GM12878 (cell line): Measurements from ENCODE around the gene SEC61A1. TPM values are rescaled to one million over a fixed set of nuclear protein-coding genes. Genes with fewer than 3 reads are reported as not detected.
A peak's percentile ranks its signal among the peaks of the same experiment; 100 is the strongest.

ENCODE experiments used
- ATAC-seq: fragments of 200-7000 bp; cut with Tn5 transposase; 3 replicates; pipeline ENCODE4 v1.9.1; 2020; ENCODE audit warnings: mild to moderate bottlenecking, moderate library complexity
- BruUV-seq: library from RNA; stranded (reverse); fragments of 400-500 nt; replicated peaks from 2 replicates; lab custom pipeline; 2021; lab: Mats Ljungman, UMichigan
- CTCF ChIA-PET: fragments of 300-600 bp; sonication (Branson Sonifier 250); formaldehyde crosslinking; extraction: SDS; loops from one replicate; lab custom pipeline; 2021; ENCODE audit warnings: inconsistent platforms; lab: Yijun Ruan, JAX
- POLR2A ChIA-PET: fragments of 350-600 bp; formaldehyde crosslinking; extraction: SDS; loops from one replicate; lab custom pipeline; 2021; ENCODE audit warnings: inconsistent platforms; lab: Charles Lee
- RAD21 ChIA-PET: fragments of 300-600 bp; sonication (Branson Sonifier 250); formaldehyde crosslinking; loops from one replicate; lab custom pipeline; 2023; ENCODE audit warnings: antibody characterized with exemption; ENCODE audit not compliant: unreplicated experiment; lab: Charles Lee
- SMC1A ChIA-PET: fragments of 300-600 bp; sonication (Branson Sonifier 250); formaldehyde crosslinking; loops from one replicate; lab custom pipeline; 2023; ENCODE audit not compliant: unreplicated experiment, uncharacterized antibody; lab: Charles Lee
- DNase-seq: peaks from one replicate; pipeline ENCODE4 v3.0.0-alpha.2; 2011; ENCODE audit warnings: low read depth, low spot score
- FAIRE-seq: peaks from 3 replicates; lab custom pipeline; 2011; peaks lifted over from hg19 to GRCh38; lab: Jason Lieb, UNC
- H2AFZ ChIP-seq: 2 replicates; pipeline ENCODE4 v1.6.0; 2011; ENCODE audit warnings: low read depth, low read length, control low read depth; ENCODE audit not compliant: control insufficient read depth
- H3K27ac ChIP-seq: 2 replicates; pipeline ENCODE4 v1.5.1; 2011; ENCODE audit warnings: control low read depth; ENCODE audit not compliant: control insufficient read depth, insufficient read depth
- H3K27me3 ChIP-seq, 2 experiments: replicated peaks in 1 of 2; 2 replicates each; pipeline versions ENCODE4 v1.6.0 to v1.6.1; 2011; ENCODE audit warnings: low read length in 1 of 2; ENCODE audit not compliant: control insufficient read depth in 2 of 2, insufficient read depth in 2 of 2
- H3K36me3 ChIP-seq, 2 experiments: 2 replicates each; pipeline ENCODE4 v1.5.1; 2011; ENCODE audit warnings: low read length in 1 of 2; ENCODE audit not compliant: control insufficient read depth in 2 of 2, insufficient read depth in 2 of 2
- H3K4me1 ChIP-seq: 2 replicates; pipeline ENCODE4 v1.6.1; 2011; ENCODE audit warnings: mild to moderate bottlenecking, low read length, moderate library complexity, mixed read lengths; ENCODE audit not compliant: control insufficient read depth, insufficient read depth
- H3K4me2 ChIP-seq: 2 replicates; pipeline ENCODE4 v1.6.0; 2011; ENCODE audit warnings: control low read depth; ENCODE audit not compliant: control insufficient read depth, insufficient read depth
- H3K4me3 ChIP-seq: fragments of 200-600 bp; sonication (generic); 2 replicates; pipeline ENCODE4 v1.5.1; 2016
- H3K79me2 ChIP-seq: 2 replicates; pipeline ENCODE4 v1.6.0; 2011; ENCODE audit warnings: low read length; ENCODE audit not compliant: control insufficient read depth, insufficient read depth
- H3K9ac ChIP-seq: 2 replicates; pipeline ENCODE4 v1.8.0; 2011; ENCODE audit warnings: low read length, control low read depth, mixed read lengths; ENCODE audit not compliant: control insufficient read depth, insufficient read depth
- H3K9me3 ChIP-seq: replicated peaks from 3 replicates; pipeline ENCODE4 v1.5.1; 2011; ENCODE audit warnings: mild to moderate bottlenecking, low read length; ENCODE audit not compliant: control insufficient read depth, insufficient read depth
- H4K20me1 ChIP-seq: 2 replicates; pipeline ENCODE4 v1.6.0; 2011; ENCODE audit not compliant: control insufficient read depth, insufficient read depth
- CBX5 ChIP-seq: sonication (generic); IDR thresholded peaks from 2 replicates; pipeline ENCODE4 v1.6.1; 2016; ENCODE audit warnings: low read depth, moderate library complexity, mild to moderate bottlenecking, inconsistent platforms
- CEBPB ChIP-seq, 2 experiments: fragments of 150-350 bp in 1 of 2; IDR thresholded peaks; 2 replicates each; pipeline ENCODE4 v1.6.1; 2012 to 2014; ENCODE audit warnings: low read depth in 2 of 2, low read length in 2 of 2, borderline replicate concordance in 1 of 2, inconsistent platforms in 1 of 2
- ETV6 ChIP-seq, 2 experiments: fragments of 450-650 bp in 1 of 2; IDR thresholded peaks in 1 of 2; conservative IDR thresholded peaks in 1 of 2; 2 replicates each; pipeline ENCODE4 v1.6.1; 2014; ENCODE audit warnings: antibody characterized with exemption in 1 of 2, borderline replicate concordance in 1 of 2, low read depth in 1 of 2, mild to moderate bottlenecking in 1 of 2, moderate library complexity in 1 of 2
- GATAD2B ChIP-seq: fragments of 450-650 bp; conservative IDR thresholded peaks from 2 replicates; pipeline ENCODE4 v1.6.1; 2017; ENCODE audit warnings: low read depth, mild to moderate bottlenecking, moderate library complexity
- HDAC6 ChIP-seq: fragments of 200-600 bp; sonication (generic); IDR thresholded peaks from one replicate; pipeline ENCODE4 v1.8.0; 2017; ENCODE audit warnings: antibody characterized with exemption; ENCODE audit not compliant: unreplicated experiment
- JUNB ChIP-seq: IDR thresholded peaks from 2 replicates; pipeline ENCODE4 v1.6.1; 2016; ENCODE audit warnings: antibody characterized with exemption, mild to moderate bottlenecking
- MEF2A ChIP-seq: IDR thresholded peaks from 2 replicates; pipeline ENCODE4 v1.6.1; 2011; ENCODE audit warnings: low read depth, mild to moderate bottlenecking, low read length, moderate library complexity; ENCODE audit not compliant: insufficient read depth
- MEF2B ChIP-seq: fragments of 450-650 bp; IDR thresholded peaks from 2 replicates; pipeline ENCODE4 v1.6.1; 2018; ENCODE audit warnings: mild to moderate bottlenecking, moderate library complexity; ENCODE audit not compliant: partially characterized antibody, poor library complexity, severe bottlenecking
- MTA3 ChIP-seq: IDR thresholded peaks from 2 replicates; pipeline ENCODE4 v1.6.1; 2012; ENCODE audit warnings: low read length, inconsistent platforms, borderline replicate concordance
- NRF1 ChIP-seq: conservative IDR thresholded peaks from 2 replicates; pipeline ENCODE4 v1.6.1; 2011; ENCODE audit warnings: mild to moderate bottlenecking, low read depth, low read length, improper control_type of control experiment
- RAD21 ChIP-seq: IDR thresholded peaks from 2 replicates; pipeline ENCODE4 v1.6.1; 2011; ENCODE audit warnings: mild to moderate bottlenecking, low read depth, low read length, moderate library complexity; ENCODE audit not compliant: insufficient read depth
- SIN3A ChIP-seq: IDR thresholded peaks from 2 replicates; pipeline ENCODE4 v1.6.1; 2012; ENCODE audit warnings: low read depth, low read length, improper control_type of control experiment
- SIX5 ChIP-seq: IDR thresholded peaks from 2 replicates; pipeline ENCODE4 v1.6.1; 2011; ENCODE audit warnings: mild to moderate bottlenecking, low read depth, low read length, moderate library complexity; ENCODE audit not compliant: severe bottlenecking
- SMC3 ChIP-seq: IDR thresholded peaks from 2 replicates; pipeline ENCODE4 v1.6.1; 2011; ENCODE audit warnings: low read length, improper control_type of control experiment, borderline replicate concordance
- TBL1XR1 ChIP-seq: IDR thresholded peaks from 2 replicates; pipeline ENCODE4 v1.6.1; 2012; ENCODE audit warnings: low read depth, low read length, improper control_type of control experiment
- TCF12 ChIP-seq: IDR thresholded peaks from 2 replicates; pipeline ENCODE4 v1.6.1; 2011; ENCODE audit warnings: low read depth, mild to moderate bottlenecking, low read length
- ZNF217 ChIP-seq: fragments of 450-650 bp; IDR thresholded peaks from 2 replicates; pipeline ENCODE4 v1.6.1; 2017; ENCODE audit warnings: antibody characterized with exemption, mild to moderate bottlenecking
- WGBS: methylation state at CpG from one replicate; pipeline ENCODE4 v1.1.6; 2016; ENCODE audit warnings: low lambda C conversion rate; ENCODE audit not compliant: insufficient replicate concordance, insufficient coverage; ENCODE audit errors: missing lambda C conversion rate; 5-methylcytosine and 5-hydroxymethylcytosine counted together
- in situ Hi-C: fragments of 300-500 bp; cut with MboI; formaldehyde crosslinking; loops from 9 replicates; pipeline ENCODE4 v1.14.3; 2018; ENCODE audit warnings: mixed read lengths
- intact Hi-C: fragments of 100-400 bp; cut with micrococcal nuclease; formaldehyde crosslinking; loops from one replicate; pipeline ENCODE4 v1.14.2; 2022; ENCODE audit not compliant: unreplicated experiment
- polyA plus RNA-seq, 11 experiments: library from polyadenylated mRNA; depleted of rRNA in 4 of 11; unstranded in 6 of 11; stranded (reverse) in 5 of 11; fragments of >200 nt; fragmentation: Nextera tagmentation in 4 of 11; fragmentation: Illumina TruSeq in 1 of 11; extraction: Ambion mirVana in 4 of 11; extraction: Trizol in 1 of 11; gene quantifications; 1 replicate in 1 of 11; 2 replicates in 10 of 11; pipeline versions ENCODE4 v1.2.1 to v1.2.3, GENCODE V29; 2011 to 2016; ENCODE audit warnings: inconsistent platforms in 2 of 11, missing spikeins in 2 of 11, low read depth in 1 of 11
- total RNA-seq, 4 experiments: library from RNA; depleted of rRNA in 3 of 4; stranded (reverse); fragments of >200 nt in 3 of 4; fragmentation: Illumina TruSeq in 1 of 4; extraction: Trizol in 1 of 4; gene quantifications; 2 replicates each; pipeline versions ENCODE4 v1.2.1 to v1.2.3, GENCODE V29; 2013 to 2021
- TF ChIP-seq, protein P1 (sequence below): IDR thresholded peaks from 2 replicates; pipeline ENCODE4 v1.6.1; 2011; ENCODE audit warnings: borderline replicate concordance, low read depth, mild to moderate bottlenecking, moderate library complexity, low read length; ENCODE audit not compliant: insufficient read depth, poor library complexity, severe bottlenecking
- TF ChIP-seq, protein P2 (sequence below): fragments of 450-650 bp; IDR thresholded peaks from 2 replicates; pipeline ENCODE4 v1.6.1; 2017; ENCODE audit warnings: antibody characterized with exemption, mild to moderate bottlenecking, moderate library complexity

Gene SEC61A1
- total and polyA plus RNA-seq, 10 of the 15 experiments (the other 5 are each of a cell fraction or from before 2014, with no cell fraction given), result 5.2 to 265 (median 142) TPM

DNA sequence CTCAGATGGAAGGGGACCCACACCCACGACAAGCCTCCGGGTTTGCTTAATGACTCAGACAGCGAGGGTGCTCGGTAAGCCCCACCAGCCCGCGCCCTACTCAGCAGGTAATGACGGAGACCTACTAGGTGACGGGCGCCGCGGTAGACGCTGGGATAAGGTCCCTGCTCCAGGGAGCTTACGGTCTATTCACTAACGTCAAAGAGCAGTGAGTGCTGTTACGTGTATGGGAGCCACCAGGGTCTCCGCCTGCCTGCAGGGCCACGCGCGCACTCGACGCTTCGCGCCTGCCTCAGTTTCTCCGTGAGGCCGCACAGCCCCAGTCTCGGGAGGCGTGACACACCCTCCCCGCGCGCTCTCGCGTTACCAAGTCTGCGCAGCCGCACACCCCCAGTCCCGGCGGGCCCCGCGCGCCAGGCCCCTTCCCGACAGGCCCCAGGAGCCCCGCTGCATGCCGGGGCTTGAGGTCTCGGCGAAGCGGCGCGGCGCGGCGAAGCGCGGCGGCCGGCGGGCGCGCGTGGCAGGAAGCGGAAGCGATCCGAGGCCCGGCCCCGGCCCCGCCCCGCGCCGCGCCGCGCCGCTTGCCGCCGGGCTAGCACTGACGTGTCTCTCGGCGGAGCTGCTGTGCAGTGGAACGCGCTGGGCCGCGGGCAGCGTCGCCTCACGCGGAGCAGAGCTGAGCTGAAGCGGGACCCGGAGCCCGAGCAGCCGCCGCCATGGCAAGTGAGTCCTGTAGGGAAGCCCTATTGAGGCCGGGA lies at the start of gene SEC61A1 (continued):
- TF ChIP-seq, protein P1, sequence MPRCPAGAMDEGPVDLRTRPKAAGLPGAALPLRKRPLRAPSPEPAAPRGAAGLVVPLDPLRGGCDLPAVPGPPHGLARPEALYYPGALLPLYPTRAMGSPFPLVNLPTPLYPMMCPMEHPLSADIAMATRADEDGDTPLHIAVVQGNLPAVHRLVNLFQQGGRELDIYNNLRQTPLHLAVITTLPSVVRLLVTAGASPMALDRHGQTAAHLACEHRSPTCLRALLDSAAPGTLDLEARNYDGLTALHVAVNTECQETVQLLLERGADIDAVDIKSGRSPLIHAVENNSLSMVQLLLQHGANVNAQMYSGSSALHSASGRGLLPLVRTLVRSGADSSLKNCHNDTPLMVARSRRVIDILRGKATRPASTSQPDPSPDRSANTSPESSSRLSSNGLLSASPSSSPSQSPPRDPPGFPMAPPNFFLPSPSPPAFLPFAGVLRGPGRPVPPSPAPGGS, result peak; percentile 7
- TF ChIP-seq GATAD2B (peak; percentile 66; the same call in 1 of the 2 replicates), NRF1 (peak; percentile 34)

DNA sequence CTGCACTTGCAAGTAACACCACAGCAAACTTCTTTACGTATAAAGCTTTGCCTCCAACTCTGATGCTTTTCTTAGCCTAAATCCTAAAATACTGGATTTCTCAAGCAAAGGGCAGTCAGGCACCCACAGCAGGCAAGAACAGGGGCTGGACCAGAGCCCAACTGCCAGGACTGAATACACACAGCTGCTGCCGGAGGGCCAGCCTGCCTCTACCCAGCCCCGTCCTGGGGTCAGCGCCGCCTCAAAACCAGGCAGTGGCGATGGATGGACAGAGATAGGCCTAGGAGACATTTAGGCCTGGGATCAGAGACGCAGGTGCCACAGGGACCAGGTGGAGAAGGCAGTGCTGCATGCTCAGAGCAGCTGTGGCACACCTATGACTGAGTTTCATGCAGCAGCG lies 47.6 kb upstream of the SEC61A1 start:
- ChIA-PET SMC1A (interaction anchor here (1.0 kb wide), 1 partner anchor 26 kb away, joined by 3 read pairs; no protein-coding TSS in a partner anchor), POLR2A (no interaction called here), RAD21 (no interaction called here), CTCF (interaction anchor here (0.9 kb wide), 1 partner anchor 41 kb away, joined by 3 read pairs; no protein-coding TSS in a partner anchor)
- H3K9ac ChIP-seq, result no peak overlapping the region
- in situ Hi-C loops, result no loop called here
- FAIRE-seq (no peak), DNase-seq (no peak), ATAC-seq (no peak)
- WGBS, result 64% methylated on average over 8 of the region's 8 CpGs
- no peaks in the 10 kb centered on the region for H3K4me1 ChIP-seq
- no peak overlapping the region for H3K27ac ChIP-seq
- no peaks in the 10 kb centered on the region for H3K79me2 ChIP-seq
- H3K27me3 ChIP-seq, result peaks cover 0 to 4% of the 10 kb centered on the region in 2 experiments; a peak in 2 of 4 replicates
- no peaks in the 10 kb centered on the region for H3K36me3 ChIP-seq
- no peaks in the 10 kb centered on the region for H3K9me3 ChIP-seq
- H3K4me2 ChIP-seq, result no peak overlapping the region
- no TSS peak for BruUV-seq
- no peak overlapping the region for H2AFZ ChIP-seq
- no peak overlapping the region for H3K4me3 ChIP-seq
- H4K20me1 ChIP-seq, result no peaks in the 10 kb centered on the region
- intact Hi-C loops, result no loop called here
- TF ChIP-seq MTA3, result no peak
- no peak for TF ChIP-seq SMC3
- TF ChIP-seq, protein P2, sequence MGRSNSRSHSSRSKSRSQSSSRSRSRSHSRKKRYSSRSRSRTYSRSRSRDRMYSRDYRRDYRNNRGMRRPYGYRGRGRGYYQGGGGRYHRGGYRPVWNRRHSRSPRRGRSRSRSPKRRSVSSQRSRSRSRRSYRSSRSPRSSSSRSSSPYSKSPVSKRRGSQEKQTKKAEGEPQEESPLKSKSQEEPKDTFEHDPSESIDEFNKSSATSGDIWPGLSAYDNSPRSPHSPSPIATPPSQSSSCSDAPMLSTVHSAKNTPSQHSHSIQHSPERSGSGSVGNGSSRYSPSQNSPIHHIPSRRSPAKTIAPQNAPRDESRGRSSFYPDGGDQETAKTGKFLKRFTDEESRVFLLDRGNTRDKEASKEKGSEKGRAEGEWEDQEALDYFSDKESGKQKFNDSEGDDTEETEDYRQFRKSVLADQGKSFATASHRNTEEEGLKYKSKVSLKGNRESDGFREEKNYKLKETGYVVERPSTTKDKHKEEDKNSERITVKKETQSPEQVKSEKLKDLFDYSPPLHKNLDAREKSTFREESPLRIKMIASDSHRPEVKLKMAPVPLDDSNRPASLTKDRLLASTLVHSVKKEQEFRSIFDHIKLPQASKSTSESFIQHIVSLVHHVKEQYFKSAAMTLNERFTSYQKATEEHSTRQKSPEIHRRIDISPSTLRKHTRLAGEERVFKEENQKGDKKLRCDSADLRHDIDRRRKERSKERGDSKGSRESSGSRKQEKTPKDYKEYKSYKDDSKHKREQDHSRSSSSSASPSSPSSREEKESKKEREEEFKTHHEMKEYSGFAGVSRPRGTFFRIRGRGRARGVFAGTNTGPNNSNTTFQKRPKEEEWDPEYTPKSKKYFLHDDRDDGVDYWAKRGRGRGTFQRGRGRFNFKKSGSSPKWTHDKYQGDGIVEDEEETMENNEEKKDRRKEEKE, result no peak
- no peak for TF ChIP-seq HDAC6
- TF ChIP-seq SIX5, result no peak
- TF ChIP-seq ZNF217, result no peak
- no peak for TF ChIP-seq RAD21
- no peak for TF ChIP-seq CEBPB (IDR thresholded peaks at IDR 0.05; ENCODE audit: borderline replicate concordance in 1 of 2, low read depth in 2 of 2, low read length in 2 of 2)
- TF ChIP-seq CBX5, result no peak
- TF ChIP-seq TBL1XR1, result no peak
- no peak for TF ChIP-seq JUNB
- no peak for TF ChIP-seq TCF12
- no peak for TF ChIP-seq ETV6 (conservative IDR thresholded peaks at IDR 0.05 in 1 of 2, IDR thresholded peaks at IDR 0.05 in 1 of 2; ENCODE audit: borderline replicate concordance in 1 of 2, low read depth in 1 of 2)
- TF ChIP-seq MEF2A, result no peak
- TF ChIP-seq SIN3A, result no peak
- TF ChIP-seq MEF2B, result no peak
